Epithelial cell of proximal tubule (primary cell): ENCODE data around the gene TRAPPC6A. TPM values are rescaled to one million over a fixed set of nuclear protein-coding genes. Genes with fewer than 3 reads are reported as not detected.

ENCODE experiments used
- DNase-seq: peaks from one replicate; pipeline ENCODE4 v3.0.0-alpha.2; 2011; ENCODE audit warnings: low read depth
- H3K4me3 ChIP-seq: 2 replicates; pipeline ENCODE4 v1.5.1; 2011; ENCODE audit warnings: low read depth, mild to moderate bottlenecking, low read length
- total RNA-seq: library from RNA; depleted of rRNA; stranded (reverse); fragments of >200 nt; gene quantifications from 2 replicates; pipeline ENCODE4 v1.2.3, GENCODE V29; 2015
- TF ChIP-seq, protein P1 (sequence below): conservative IDR thresholded peaks from 2 replicates; pipeline ENCODE4 v1.5.1; 2012; ENCODE audit warnings: low read depth, mild to moderate bottlenecking, low read length

TRAPPC6A gene
- total RNA-seq, 1 donor from 2014 or later, result 16.5 TPM

DNA sequence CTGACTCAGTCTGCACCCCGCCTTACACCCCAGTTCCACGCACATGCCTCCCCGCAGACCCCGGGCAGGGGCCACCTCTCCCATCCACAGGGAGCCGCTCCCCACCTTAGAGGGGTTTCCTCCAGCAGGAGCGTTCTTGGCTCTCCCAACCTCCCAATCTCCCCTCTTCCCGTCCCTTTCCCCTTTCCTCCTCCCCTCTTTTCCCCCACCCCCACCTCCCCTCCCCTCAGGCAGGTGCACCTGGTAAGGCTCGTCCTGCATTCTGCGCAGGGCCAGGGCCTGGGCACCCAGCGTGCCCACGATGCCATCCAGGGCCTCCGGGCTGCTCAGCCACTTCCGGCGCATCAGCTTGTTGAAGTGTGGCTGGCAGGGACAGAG is 39.9 kb upstream of the TRAPPC6A start:
- H3K4me3 ChIP-seq, result no peak overlapping the region
- TF ChIP-seq, protein P1, sequence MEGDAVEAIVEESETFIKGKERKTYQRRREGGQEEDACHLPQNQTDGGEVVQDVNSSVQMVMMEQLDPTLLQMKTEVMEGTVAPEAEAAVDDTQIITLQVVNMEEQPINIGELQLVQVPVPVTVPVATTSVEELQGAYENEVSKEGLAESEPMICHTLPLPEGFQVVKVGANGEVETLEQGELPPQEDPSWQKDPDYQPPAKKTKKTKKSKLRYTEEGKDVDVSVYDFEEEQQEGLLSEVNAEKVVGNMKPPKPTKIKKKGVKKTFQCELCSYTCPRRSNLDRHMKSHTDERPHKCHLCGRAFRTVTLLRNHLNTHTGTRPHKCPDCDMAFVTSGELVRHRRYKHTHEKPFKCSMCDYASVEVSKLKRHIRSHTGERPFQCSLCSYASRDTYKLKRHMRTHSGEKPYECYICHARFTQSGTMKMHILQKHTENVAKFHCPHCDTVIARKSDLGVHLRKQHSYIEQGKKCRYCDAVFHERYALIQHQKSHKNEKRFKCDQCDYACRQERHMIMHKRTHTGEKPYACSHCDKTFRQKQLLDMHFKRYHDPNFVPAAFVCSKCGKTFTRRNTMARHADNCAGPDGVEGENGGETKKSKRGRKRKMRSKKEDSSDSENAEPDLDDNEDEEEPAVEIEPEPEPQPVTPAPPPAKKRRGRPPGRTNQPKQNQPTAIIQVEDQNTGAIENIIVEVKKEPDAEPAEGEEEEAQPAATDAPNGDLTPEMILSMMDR, result no peak
- no peak for DNase-seq

DNA sequence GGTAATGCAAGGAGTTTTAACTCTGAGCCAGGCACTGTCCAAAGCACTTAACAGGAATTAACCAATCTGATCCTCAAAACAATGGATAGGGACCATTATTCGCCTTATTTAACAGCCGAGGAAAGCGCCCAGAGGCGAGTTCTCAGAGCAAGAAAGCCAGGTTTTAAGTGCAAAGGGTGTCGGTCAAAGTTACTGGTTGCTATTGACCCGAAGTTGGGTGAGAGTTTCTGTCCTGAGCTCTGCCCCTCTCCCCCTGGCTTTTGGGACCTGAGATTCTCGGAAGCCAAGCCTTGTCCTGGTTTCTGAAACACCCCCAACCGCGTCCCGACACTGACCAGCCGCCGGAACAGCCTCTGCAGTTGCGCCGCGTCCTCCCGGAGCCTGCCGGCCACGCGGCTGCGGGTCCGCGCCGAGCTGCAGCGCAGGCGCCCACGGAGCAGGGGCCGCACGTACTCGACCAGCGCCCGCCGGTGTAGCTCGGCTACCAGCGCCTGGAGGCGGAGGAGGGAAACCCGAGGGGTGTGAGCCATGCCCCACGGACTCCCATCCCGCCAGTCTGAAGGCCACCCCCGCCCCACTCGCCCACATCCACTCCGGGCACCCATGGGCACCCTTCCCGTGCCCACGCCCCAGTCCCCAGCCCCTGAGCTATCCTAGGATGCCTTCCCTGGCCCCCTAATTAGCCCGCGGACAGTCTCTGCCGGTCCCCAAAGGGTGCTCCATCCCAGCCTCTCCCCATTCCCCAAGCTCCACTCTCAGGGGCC is 39.3 kb upstream of the TRAPPC6A start:
- H3K4me3 ChIP-seq, result no peak overlapping the region
- TF ChIP-seq, protein P1, result no peak
- DNase-seq, result no peak

DNA sequence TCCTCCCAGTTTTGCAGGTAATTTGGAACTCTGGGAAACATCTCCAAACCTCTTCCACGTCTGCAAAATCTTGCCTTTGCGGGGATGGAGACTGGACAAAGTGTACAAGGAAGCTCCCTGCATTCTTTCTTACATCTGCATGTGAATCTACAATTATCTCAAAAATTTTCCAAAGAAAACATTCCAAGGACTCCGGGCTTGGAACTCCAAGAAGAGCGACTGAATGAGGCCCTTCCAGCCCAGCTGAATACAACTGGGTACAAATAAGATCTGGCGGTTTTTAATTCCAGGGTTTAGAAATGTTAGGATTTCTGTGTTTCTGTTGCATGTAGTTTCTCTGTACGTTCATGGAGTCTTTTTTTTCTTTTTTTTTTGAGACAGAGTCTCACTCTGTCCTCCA is 38.6 kb upstream of the TRAPPC6A start:
- TF ChIP-seq, protein P1, result no peak
- no peak overlapping the region for H3K4me3 ChIP-seq
- DNase-seq, result no peak

DNA sequence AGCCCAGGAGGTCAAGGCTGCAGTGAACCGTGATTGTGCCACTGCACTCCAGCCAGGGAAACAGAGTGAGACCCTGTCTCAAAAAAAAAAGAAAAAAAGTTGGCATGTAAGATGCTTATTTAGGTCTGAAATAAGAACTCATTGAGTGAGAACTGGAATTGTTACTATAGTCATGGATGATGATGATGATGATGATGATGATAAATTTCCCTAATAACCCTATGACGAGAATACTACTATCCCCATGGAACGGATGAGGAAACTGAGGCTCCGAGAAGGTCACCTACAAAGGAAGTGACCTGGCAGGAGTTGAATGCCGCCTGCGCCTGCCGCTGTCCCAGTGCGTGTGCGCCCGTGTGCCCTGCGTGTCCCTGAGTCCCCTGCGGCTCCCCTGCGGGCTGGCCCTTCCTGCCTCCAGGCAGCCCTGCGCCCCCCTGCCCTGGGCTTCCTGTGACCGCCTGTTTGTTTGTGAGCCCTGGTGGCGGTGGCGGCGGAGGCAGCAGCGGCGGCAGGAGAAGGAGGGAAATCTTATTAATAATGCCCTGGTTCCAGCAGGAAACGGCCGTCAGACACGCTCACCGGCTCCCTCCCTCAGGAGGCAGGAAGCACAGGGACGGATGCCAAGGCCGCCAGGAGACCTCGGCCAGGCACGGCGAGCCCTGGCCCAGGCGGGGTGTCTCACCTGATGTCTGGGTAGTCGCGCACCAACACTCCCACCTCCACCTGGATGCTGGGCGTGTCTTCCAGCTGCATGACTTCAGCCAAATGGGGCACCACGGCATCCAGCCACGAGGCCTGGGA is 37.6 kb upstream of the TRAPPC6A start:
- TF ChIP-seq, protein P1, result no peak
- DNase-seq, result no peak
- peak overlapping the region; percentile 6 for H3K4me3 ChIP-seq

DNA sequence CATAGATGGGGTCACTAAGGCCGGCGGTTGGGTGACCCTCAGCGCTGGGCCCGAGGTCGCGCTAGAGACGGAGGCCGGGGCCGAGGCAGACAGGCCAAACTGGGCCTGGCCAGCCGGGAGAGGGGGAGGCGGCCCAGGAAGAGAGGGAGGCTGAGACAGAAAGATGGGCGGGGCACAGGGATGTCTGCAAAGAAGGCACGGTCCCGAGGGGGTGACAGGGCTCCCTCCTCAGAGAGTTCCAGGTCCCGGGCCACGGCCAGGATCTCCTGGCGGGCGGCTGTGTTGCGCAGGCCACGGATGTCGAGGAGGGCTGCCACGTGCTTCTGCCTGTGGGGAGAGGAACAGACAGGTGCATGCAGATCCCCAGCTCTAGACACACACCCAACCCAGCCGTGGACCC is 35.0 kb upstream of the TRAPPC6A start:
- H3K4me3 ChIP-seq, result no peak overlapping the region
- no peak for DNase-seq
- TF ChIP-seq, protein P1, result no peak

DNA sequence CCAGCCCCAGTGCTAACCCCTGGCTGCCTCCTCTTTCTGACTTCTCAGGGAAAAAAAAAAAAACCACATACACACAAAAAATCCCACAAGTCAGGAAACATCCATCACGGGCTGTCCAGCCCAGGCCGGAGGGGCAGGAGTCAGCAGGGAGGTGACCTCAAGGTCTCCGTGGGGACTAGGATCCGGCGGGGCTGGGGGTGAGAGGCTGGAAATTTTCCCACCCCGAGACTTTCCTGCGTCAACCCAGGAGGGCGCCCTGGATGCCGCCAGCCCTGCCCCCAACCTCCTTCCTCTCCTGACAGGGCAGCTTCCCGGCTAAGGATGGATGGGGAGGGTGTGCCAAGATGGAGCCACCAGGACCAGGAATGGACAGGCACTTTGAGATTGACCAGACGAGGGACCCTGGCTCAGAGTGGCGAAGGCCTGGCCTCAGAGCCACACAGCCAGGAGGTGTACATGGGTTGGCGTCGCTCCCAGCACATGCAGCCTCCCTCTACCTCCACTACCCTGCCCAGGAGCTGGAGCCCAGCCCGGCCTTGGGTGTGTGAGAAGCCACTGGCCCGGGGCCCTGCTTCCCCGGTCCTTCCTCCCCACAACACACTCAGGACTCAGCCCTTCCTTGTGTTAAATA is 33.8 kb upstream of the TRAPPC6A start:
- TF ChIP-seq, protein P1, result no peak
- H3K4me3 ChIP-seq, result no peak overlapping the region
- DNase-seq, result no peak
